Trophoblast cell (in vitro differentiated cells and primary cell): ENCODE data around the gene CBARP.

Experiments
- DNase-seq, 2 donors: peaks; one replicate each; pipeline ENCODE4 v3.0.0-alpha.2; 2016
- H2AFZ ChIP-seq: 2 replicates; pipeline ENCODE4 v1.6.1; 2013; ENCODE audit warnings: low read length, moderate library complexity, mild to moderate bottlenecking; ENCODE audit not compliant: insufficient read depth, poor library complexity
- H2AK5ac ChIP-seq: 2 replicates; pipeline ENCODE4 v1.6.1; 2013; ENCODE audit warnings: mild to moderate bottlenecking, low read length
- H2BK120ac ChIP-seq: 2 replicates; pipeline ENCODE4 v1.6.1; 2013; ENCODE audit warnings: low read length, mild to moderate bottlenecking, moderate library complexity; ENCODE audit not compliant: insufficient read depth, poor library complexity
- H2BK12ac ChIP-seq: 2 replicates; pipeline ENCODE4 v1.6.1; 2013; ENCODE audit warnings: mild to moderate bottlenecking, low read length, moderate library complexity
- H2BK5ac ChIP-seq: 2 replicates; pipeline ENCODE4 v1.6.1; 2013; ENCODE audit warnings: low read length, low read depth, moderate library complexity, mild to moderate bottlenecking; ENCODE audit not compliant: poor library complexity
- H3K14ac ChIP-seq: 2 replicates; pipeline ENCODE4 v1.6.1; 2013; ENCODE audit warnings: mild to moderate bottlenecking, low read length
- H3K18ac ChIP-seq: 2 replicates; pipeline ENCODE4 v1.6.1; 2013; ENCODE audit warnings: mild to moderate bottlenecking, low read length
- H3K23ac ChIP-seq: 2 replicates; pipeline ENCODE4 v1.6.1; 2013; ENCODE audit warnings: low read length
- H3K27ac ChIP-seq: 2 replicates; pipeline ENCODE4 v1.5.1; 2013; ENCODE audit warnings: low read depth, mild to moderate bottlenecking, inconsistent platforms, low read length, moderate library complexity
- H3K27me3 ChIP-seq: 2 replicates; pipeline ENCODE4 v1.6.1; 2013; ENCODE audit warnings: inconsistent platforms, mild to moderate bottlenecking, low read length, moderate library complexity; ENCODE audit not compliant: insufficient read depth
- H3K36me3 ChIP-seq, 2 experiments: 1 replicate in 1 of 2; 2 replicates in 1 of 2; pipeline ENCODE4 v1.6.1; 2013; ENCODE audit warnings: low read length in 2 of 2, mild to moderate bottlenecking in 2 of 2, moderate library complexity in 1 of 2; ENCODE audit not compliant: insufficient read depth in 2 of 2, control insufficient read depth in 1 of 2
- H3K4ac ChIP-seq: 2 replicates; pipeline ENCODE4 v1.6.1; 2013; ENCODE audit warnings: low read depth, mild to moderate bottlenecking, low read length, moderate library complexity
- H3K4me1 ChIP-seq, 2 experiments: 1 replicate in 1 of 2; 2 replicates in 1 of 2; pipeline ENCODE4 v1.6.1; 2013; ENCODE audit warnings: low read length in 2 of 2, mild to moderate bottlenecking in 2 of 2, moderate library complexity in 1 of 2; ENCODE audit not compliant: insufficient read depth in 2 of 2, control insufficient read depth in 1 of 2
- H3K4me2 ChIP-seq: 2 replicates; pipeline ENCODE4 v1.6.1; 2013; ENCODE audit warnings: inconsistent platforms, mild to moderate bottlenecking, low read length, moderate library complexity
- H3K4me3 ChIP-seq: 2 replicates; pipeline ENCODE4 v1.5.1; 2013; ENCODE audit warnings: mild to moderate bottlenecking, low read depth, low read length, inconsistent platforms
- H3K79me1 ChIP-seq: one replicate; pipeline ENCODE4 v1.6.1; 2013; ENCODE audit warnings: low read length
- H3K79me2 ChIP-seq: 2 replicates; pipeline ENCODE4 v1.6.1; 2013; ENCODE audit warnings: low read length, mild to moderate bottlenecking; ENCODE audit not compliant: control insufficient read depth, insufficient read depth, poor library complexity
- H3K9ac ChIP-seq: 2 replicates; pipeline ENCODE4 v1.6.1; 2013; ENCODE audit warnings: mild to moderate bottlenecking, low read length
- H3K9me3 ChIP-seq: 2 replicates; pipeline ENCODE4 v1.6.1; 2013; ENCODE audit warnings: low read depth, mild to moderate bottlenecking, control low read depth, inconsistent platforms, low read length; ENCODE audit not compliant: insufficient read depth
- H4K12ac ChIP-seq: 2 replicates; pipeline ENCODE4 v1.6.1; 2013; ENCODE audit warnings: low read depth, mild to moderate bottlenecking, low read length, moderate library complexity
- H4K8ac ChIP-seq: 2 replicates; pipeline ENCODE4 v1.6.1; 2013; ENCODE audit warnings: low read depth, mild to moderate bottlenecking, low read length, moderate library complexity
- H4K91ac ChIP-seq: one replicate; pipeline ENCODE4 v1.6.1; 2013; ENCODE audit warnings: low read depth, mild to moderate bottlenecking, low read length, moderate library complexity
- WGBS: extraction: QIAGEN DNeasy Blood & Tissue Kit; methylation state at CpG from one replicate; pipeline ENCODE4 v1.1.7; 2013; ENCODE audit warnings: missing lambda C conversion rate; ENCODE audit not compliant: insufficient read length, insufficient coverage; ENCODE audit errors: extremely low coverage; 5-methylcytosine and 5-hydroxymethylcytosine counted together

The CBARP gene

DNA sequence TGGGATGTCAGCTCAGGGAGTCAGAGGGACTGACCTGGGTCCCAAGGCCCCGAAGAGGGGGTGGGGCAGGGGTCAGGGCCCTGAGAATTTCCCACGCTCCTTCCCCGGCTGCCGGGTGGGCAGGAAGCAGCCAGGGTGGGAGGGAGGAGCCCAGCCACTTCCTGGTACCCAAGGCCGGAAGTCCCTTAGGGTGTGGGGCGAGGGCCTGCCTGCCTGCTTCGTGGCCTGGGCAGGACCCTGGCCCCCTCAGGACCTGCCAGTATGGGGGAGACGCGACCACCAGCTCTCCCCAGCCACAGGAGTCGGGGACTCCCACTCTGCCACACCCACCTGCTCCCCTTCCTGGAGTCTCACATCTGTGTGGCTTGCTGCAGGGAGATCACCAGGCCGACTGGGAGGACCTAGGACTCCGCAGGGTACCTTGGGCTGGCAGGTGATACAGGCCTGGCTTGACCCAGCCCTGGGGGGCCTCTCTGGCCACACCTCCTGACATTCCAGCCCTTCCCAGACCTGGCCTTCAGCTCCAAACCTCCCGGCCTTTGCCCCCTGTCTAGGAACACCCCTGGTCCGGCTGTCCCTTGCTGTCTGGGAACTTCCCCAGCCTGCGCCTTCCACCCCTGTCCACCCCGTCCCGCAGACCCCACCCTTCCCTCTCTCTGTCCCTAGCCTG, 21.5 kb upstream of the CBARP start:
- Histone ChIP-seq H3K27me3 (no peaks in the 10 kb centered on the region), H3K36me3 (peaks cover 37 to 40% of the 10 kb centered on the region in 2 experiments), H4K91ac (peak overlapping the region; percentile 49), H2AFZ (no peak overlapping the region), H3K18ac (no peak overlapping the region), H3K79me2 (peaks cover 5% of the 10 kb centered on the region), H2BK5ac (peak overlapping the region; percentile 32), H2BK120ac (peak overlapping the region; percentile 1), H3K14ac (no peak overlapping the region), H4K12ac (no peak overlapping the region), H3K23ac (no peak overlapping the region), H3K79me1 (peaks cover 29% of the 10 kb centered on the region), H3K4ac (no peak overlapping the region), H3K4me1 (peaks cover 33 to 40% of the 10 kb centered on the region in 2 experiments), H2BK12ac (no peak overlapping the region), H4K8ac (peak overlapping the region; percentile 66), H3K9ac (no peak overlapping the region), H3K4me3 (no peak overlapping the region), H3K27ac (peak overlapping the region; percentile 58), H2AK5ac (peak overlapping the region; percentile 43), H3K4me2 (peak overlapping the region; percentile 2), H3K9me3 (no peaks in the 10 kb centered on the region)
- WGBS: no CpG with 5 or more reads among the region's 17 CpGs
- peak; percentile 82 to 86 for DNase-seq

DNA sequence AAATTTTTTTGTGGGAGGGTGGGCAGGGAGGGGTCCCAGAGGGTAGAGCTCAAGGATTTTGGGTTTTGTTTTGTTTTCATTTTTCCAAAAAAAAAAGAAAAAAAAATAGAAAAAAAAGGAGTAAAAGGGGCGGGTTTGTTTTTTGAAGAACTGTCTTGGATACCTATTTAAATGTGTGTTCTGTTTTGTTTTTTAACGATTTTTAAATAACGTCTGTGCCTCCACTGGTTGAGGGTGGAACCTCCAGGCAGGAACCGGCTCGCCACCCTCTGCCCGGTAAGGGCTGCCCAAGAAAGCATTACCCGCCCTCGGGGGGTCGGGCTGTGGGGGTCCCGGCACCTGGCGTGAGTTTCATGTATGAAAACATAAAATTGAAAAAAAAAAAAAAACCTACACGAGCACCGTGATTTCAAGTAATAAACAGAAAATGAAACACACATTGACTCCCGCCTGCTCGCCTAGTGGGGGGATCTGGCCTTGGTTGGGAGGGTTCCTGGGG, 21.0 kb upstream of the CBARP start:
- Histone ChIP-seq H3K27ac (peak overlapping the region; percentile 58), H2BK5ac (no peak overlapping the region), H3K9ac (no peak overlapping the region), H2AFZ (no peak overlapping the region), H4K91ac (no peak overlapping the region), H3K9me3 (no peaks in the 10 kb centered on the region), H4K12ac (no peak overlapping the region), H3K27me3 (no peaks in the 10 kb centered on the region), H3K4ac (no peak overlapping the region), H3K14ac (no peak overlapping the region), H3K18ac (no peak overlapping the region), H3K4me2 (no peak overlapping the region), H2BK12ac (no peak overlapping the region), H4K8ac (no peak overlapping the region), H3K4me3 (no peak overlapping the region), H2AK5ac (no peak overlapping the region), H3K36me3 (peaks cover 42 to 46% of the 10 kb centered on the region in 2 experiments), H3K79me2 (peaks cover 8% of the 10 kb centered on the region), H2BK120ac (no peak overlapping the region), H3K4me1 (peaks cover 33 to 42% of the 10 kb centered on the region in 2 experiments), H3K79me1 (peaks cover 31% of the 10 kb centered on the region), H3K23ac (no peak overlapping the region)
- DNase-seq: peak in 1 of 2 donors; percentile 33
- 100% methylated on average over 1 of the region's 15 CpGs for WGBS

DNA sequence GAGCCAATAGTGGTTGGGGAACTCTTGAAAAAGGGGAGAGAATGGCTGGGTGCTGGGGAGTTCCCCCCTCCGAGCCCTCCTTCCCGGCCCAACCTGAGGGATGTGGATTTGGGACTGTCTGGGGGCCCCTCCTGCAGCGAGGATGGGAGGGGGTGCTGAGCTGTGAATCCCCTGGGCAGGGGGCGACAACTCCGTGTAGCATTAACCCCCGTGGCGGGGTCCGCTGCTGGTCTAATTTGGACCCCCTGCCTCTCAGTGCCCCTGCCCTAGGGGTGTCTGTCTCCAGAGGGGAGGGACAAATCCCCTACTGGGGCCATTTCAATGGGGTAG, 20.3 kb upstream of the CBARP start:
- no peak for DNase-seq
- H4K12ac ChIP-seq: no peak overlapping the region
- no peaks in the 10 kb centered on the region for H3K9me3 ChIP-seq
- no peak overlapping the region for H3K9ac ChIP-seq
- H3K36me3 ChIP-seq: peaks cover 49 to 52% of the 10 kb centered on the region in 2 experiments
- H3K4me2 ChIP-seq: no peak overlapping the region
- peaks cover 32 to 42% of the 10 kb centered on the region in 2 experiments for H3K4me1 ChIP-seq
- no peak overlapping the region for H4K91ac ChIP-seq
- H3K27me3 ChIP-seq: no peaks in the 10 kb centered on the region
- H4K8ac ChIP-seq: no peak overlapping the region
- no peak overlapping the region for H2BK12ac ChIP-seq
- no peak overlapping the region for H3K14ac ChIP-seq
- H3K4me3 ChIP-seq: no peak overlapping the region
- no peak overlapping the region for H2BK5ac ChIP-seq
- H3K79me2 ChIP-seq: peaks cover 10% of the 10 kb centered on the region
- H2BK120ac ChIP-seq: no peak overlapping the region
- no peak overlapping the region for H3K27ac ChIP-seq
- no peak overlapping the region for H3K4ac ChIP-seq
- WGBS: no CpG with 5 or more reads among the region's 8 CpGs
- H2AK5ac ChIP-seq: no peak overlapping the region
- H3K23ac ChIP-seq: no peak overlapping the region
- H3K18ac ChIP-seq: no peak overlapping the region
- H2AFZ ChIP-seq: no peak overlapping the region
- H3K79me1 ChIP-seq: peaks cover 29% of the 10 kb centered on the region

DNA sequence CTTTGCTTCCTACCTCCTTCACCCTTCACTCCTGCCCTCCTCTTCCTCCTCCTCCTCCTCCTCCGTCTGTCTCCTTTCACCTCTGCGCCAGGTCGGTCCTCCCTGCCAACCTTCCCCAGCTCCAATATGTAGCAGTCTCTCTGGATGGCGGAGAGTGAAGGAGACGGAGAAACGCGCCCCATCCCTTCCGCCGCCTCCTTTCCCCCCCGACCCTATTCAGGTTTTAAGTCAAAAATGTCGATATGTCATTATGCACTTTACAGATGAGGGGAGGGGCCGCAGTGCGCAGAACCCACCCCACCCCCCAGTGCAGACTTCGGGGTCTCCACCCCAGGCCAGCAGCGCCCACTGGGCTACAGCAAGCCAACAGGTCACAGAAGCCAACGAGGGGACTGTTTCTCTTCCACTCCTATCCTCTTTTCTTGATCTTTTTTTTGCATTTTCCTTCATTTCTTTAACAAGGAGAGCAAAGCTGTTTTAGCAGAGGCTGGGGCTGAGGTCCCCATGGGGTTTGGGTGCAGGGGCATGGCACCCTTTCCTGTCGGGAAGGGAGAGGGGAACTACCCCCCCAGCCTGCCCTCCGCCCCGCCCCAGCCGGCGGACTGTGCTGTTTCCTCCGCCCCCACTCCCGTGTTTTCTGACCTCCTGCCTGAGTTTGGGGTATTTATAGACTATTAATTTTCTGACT, 19.8 kb upstream of the CBARP start:
- no peak overlapping the region for H3K18ac ChIP-seq
- no CpG with 5 or more reads among the region's 23 CpGs for WGBS
- H3K4me3 ChIP-seq: no peak overlapping the region
- H3K4ac ChIP-seq: no peak overlapping the region
- H3K4me2 ChIP-seq: no peak overlapping the region
- H3K79me2 ChIP-seq: peaks cover 14% of the 10 kb centered on the region
- H3K4me1 ChIP-seq: peaks cover 31 to 41% of the 10 kb centered on the region in 2 experiments
- peaks cover 28% of the 10 kb centered on the region for H3K79me1 ChIP-seq
- H2BK5ac ChIP-seq: no peak overlapping the region
- no peak overlapping the region for H4K8ac ChIP-seq
- H2AK5ac ChIP-seq: no peak overlapping the region
- H3K14ac ChIP-seq: no peak overlapping the region
- no peak overlapping the region for H2BK120ac ChIP-seq
- no peak overlapping the region for H3K9ac ChIP-seq
- H3K23ac ChIP-seq: no peak overlapping the region
- peaks cover 54 to 57% of the 10 kb centered on the region in 2 experiments for H3K36me3 ChIP-seq
- no peak overlapping the region for H2BK12ac ChIP-seq
- H2AFZ ChIP-seq: no peak overlapping the region
- no peak for DNase-seq
- H3K27me3 ChIP-seq: no peaks in the 10 kb centered on the region
- no peak overlapping the region for H4K91ac ChIP-seq
- H3K27ac ChIP-seq: no peak overlapping the region
- H4K12ac ChIP-seq: no peak overlapping the region
- no peaks in the 10 kb centered on the region for H3K9me3 ChIP-seq
